ENCODE results near the gene PRKAG2.

Gene PRKAG2

DNA sequence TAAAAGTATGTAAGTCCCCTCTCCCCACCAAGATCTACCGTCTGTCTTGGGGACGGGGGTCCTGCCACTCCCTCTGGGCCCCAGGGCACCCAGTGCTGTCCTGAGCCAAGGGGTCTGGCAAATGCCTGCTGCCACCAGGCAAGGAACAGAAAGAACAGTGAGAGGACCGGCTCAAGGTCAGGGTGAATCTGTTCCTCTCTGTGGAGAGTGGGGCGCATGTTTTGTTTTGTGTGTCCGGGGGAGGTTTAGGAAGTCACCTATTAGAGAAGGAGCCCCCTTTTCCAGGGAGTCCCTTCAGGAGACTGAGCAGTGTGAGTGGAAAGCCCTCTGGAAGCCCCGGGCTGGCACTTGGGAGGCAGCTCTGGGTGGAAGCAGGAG lies 198.7 kb downstream of the PRKAG2 start:
- TF ChIP-seq CTCF (IDR thresholded peaks at IDR 0.05; ENCODE audit: low read depth, low read length), result no peak
- H3K4me3 ChIP-seq (replicated peaks in 1 of 2; ENCODE audit: low read depth in 2 of 2, low read length in 2 of 2), result no peak overlapping the region
- DNase-seq (ENCODE audit: low read depth in 2 of 2), result no peak

- no peak for DNase-seq (ENCODE audit: low read depth in 2 of 2)
- no peak for TF ChIP-seq CTCF (IDR thresholded peaks at IDR 0.05; ENCODE audit: low read depth, low read length)
- no peak overlapping the region for H3K4me3 ChIP-seq (replicated peaks in 1 of 2; ENCODE audit: low read depth in 2 of 2, low read length in 2 of 2)
Measured at GRCh38 chr7:151677581-151678226, 199.2 kb downstream of the PRKAG2 start.

- no peak for DNase-seq (ENCODE audit: low read depth in 2 of 2)
- no peak for TF ChIP-seq CTCF (IDR thresholded peaks at IDR 0.05; ENCODE audit: low read depth, low read length)
- no peak overlapping the region for H3K4me3 ChIP-seq (replicated peaks in 1 of 2; ENCODE audit: low read depth in 2 of 2, low read length in 2 of 2)
Measured at GRCh38 chr7:151676759-151677158, 200.2 kb downstream of the PRKAG2 start.

DNA sequence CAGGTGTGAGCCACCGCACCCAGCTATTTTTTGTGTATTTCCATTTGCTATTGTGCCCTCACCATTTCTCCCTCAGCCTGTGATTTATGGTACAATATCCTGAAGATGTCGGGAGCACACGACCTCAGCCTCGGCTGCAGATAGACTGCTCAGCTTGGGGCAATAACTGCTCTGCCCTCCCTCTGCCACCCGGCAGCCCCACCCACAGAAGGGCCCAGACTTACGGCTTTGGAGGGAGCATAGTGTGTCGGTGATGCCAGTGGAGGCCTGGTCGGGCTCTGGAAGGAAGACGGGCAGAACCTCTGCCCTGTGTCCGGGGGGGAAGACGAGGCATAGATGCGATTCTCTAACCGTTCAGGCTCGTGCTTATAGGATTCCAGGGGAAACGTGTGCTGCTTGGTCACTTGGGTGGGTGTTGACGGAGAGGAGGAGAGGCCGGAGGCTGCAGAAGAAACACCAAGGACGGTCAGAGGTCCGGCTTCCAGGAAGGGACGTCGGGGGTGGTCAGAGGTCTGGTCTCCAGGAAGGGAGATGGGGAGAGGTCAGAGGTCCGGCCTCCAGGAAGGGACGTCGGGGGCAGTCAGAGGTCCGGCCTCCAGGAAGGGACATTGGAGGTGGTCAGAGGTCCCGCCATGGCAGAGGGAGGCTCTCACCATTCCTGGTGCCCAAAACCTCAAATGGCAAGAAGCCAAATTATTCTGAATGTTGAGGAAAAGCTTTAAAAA lies 201.6 kb downstream of the PRKAG2 start:
- TF ChIP-seq CTCF (IDR thresholded peaks at IDR 0.05; ENCODE audit: low read depth, low read length), result no peak
- H3K4me3 ChIP-seq (replicated peaks in 1 of 2; ENCODE audit: low read depth in 2 of 2, low read length in 2 of 2), result no peak overlapping the region
- no peak for DNase-seq (ENCODE audit: low read depth in 2 of 2)

DNA sequence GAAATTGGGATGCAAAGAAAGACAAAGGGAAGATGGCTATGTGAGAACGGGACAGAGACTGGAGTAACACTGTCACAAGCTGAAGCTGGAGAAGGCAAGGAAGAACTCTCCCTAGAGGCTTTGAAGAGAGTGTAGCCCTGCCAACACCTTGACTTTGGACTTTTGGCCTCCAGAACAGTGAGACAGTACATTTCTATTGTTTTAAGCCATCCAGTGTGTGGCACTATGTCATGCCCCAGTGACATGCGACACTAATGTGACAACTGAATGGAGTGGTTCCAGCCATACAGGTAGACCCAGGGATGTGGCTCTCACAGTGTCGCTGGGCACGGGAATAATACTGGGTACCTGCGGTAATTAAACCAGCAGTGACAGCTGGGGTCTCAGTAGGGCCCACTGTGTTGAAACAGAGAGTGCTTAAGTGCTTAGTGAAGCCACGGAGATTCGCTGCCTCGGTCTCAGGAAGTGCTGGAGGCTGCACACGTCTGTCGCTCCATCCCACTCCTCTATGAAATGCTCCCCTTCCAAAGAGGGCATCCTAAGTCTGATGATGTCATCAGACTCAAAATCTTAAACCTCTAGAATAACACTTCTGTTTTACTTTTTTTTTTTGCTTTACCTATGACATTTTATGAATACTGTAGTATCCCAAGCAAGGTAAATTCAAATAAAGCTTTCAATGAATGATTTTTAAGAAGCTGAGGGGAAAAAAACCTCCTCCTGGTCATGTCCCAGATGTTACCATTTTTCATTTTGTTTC lies 202.6 kb downstream of the PRKAG2 start:
- TF ChIP-seq CTCF (IDR thresholded peaks at IDR 0.05; ENCODE audit: low read depth, low read length), result no peak
- no peak overlapping the region for H3K4me3 ChIP-seq (replicated peaks in 1 of 2; ENCODE audit: low read depth in 2 of 2, low read length in 2 of 2)
- no peak for DNase-seq (ENCODE audit: low read depth in 2 of 2)

- no peak overlapping the region for H3K4me3 ChIP-seq (replicated peaks in 1 of 2; ENCODE audit: low read depth in 2 of 2, low read length in 2 of 2)
- TF ChIP-seq CTCF (IDR thresholded peaks at IDR 0.05; ENCODE audit: low read depth, low read length), result no peak
- DNase-seq (ENCODE audit: low read depth in 2 of 2), result no peak
Measured at GRCh38 chr7:151673216-151673615, 203.7 kb downstream of the PRKAG2 start.
